ENCODE data around the gene CYTH2.
A peak's percentile ranks its signal among the peaks of the same experiment; 100 is the strongest.

The CYTH2 gene

DNA sequence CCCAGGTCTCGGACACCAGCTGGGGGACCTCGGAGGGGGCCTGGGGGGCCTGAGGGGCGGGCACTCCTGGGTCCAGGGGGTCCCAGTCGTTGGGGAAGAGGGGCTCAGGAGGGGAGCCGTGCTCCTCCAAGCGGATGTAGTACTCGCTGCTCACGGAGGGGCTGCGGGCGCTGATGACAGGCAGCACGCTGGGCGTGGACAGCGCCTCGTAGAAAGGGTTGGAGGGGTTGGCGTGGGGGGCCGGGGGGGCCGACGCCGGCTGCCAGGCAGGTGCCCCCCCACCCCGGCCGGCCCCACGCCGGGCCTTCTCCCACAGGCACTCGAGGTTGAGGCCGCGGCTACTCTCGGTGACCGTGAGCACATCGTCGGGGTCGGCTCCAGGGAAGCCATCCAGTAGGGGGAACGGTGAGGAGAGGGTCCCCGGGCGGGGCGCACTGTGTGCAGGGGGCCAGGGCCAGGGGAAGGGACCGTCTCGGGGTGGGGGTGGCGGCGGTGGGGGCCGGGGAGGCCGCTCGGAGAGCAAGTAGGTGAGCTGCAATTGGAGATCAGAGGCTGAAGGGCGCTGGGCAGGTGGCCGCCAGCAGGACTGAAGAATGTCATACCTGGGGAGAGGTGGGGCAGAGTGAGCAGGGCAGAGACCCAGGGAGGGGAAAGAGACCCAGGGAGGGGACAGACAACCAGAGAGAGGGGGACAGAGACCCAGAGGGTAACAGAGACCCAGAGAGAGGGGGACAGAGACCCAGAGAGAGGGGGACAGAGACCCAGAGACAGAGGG, 30.3 kb downstream of the CYTH2 start:
- H3K27ac ChIP-seq (ENCODE audit: low read length) = no peak overlapping the region
- TF ChIP-seq, protein P1, sequence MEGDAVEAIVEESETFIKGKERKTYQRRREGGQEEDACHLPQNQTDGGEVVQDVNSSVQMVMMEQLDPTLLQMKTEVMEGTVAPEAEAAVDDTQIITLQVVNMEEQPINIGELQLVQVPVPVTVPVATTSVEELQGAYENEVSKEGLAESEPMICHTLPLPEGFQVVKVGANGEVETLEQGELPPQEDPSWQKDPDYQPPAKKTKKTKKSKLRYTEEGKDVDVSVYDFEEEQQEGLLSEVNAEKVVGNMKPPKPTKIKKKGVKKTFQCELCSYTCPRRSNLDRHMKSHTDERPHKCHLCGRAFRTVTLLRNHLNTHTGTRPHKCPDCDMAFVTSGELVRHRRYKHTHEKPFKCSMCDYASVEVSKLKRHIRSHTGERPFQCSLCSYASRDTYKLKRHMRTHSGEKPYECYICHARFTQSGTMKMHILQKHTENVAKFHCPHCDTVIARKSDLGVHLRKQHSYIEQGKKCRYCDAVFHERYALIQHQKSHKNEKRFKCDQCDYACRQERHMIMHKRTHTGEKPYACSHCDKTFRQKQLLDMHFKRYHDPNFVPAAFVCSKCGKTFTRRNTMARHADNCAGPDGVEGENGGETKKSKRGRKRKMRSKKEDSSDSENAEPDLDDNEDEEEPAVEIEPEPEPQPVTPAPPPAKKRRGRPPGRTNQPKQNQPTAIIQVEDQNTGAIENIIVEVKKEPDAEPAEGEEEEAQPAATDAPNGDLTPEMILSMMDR (IDR thresholded peaks at IDR 0.05; ENCODE audit: low read depth, low read length) = no peak
- no peak for TF ChIP-seq EZH2phosphoT487 (IDR thresholded peaks at IDR 0.05; ENCODE audit: low read depth)
- H3K4me1 ChIP-seq (ENCODE audit: low read length) = peaks cover 30% of the 10 kb centered on the region
- H3K9me3 ChIP-seq (ENCODE audit: insufficient read depth, low read length) = no peaks in the 10 kb centered on the region
- peaks cover 4% of the 10 kb centered on the region; the same call in 1 of the 2 replicates for H3K27me3 ChIP-seq (ENCODE audit: low read depth, low read length)
- no peaks in the 10 kb centered on the region for H3K79me2 ChIP-seq (ENCODE audit: low read length)
- no peak overlapping the region for H3K4me2 ChIP-seq (ENCODE audit: low read length)
- H3K4me3 ChIP-seq (ENCODE audit: low read length) = no peak overlapping the region
- H3K9ac ChIP-seq (ENCODE audit: low read length) = no peak overlapping the region
- H3K36me3 ChIP-seq (replicated peaks; ENCODE audit: low read depth, low read length) = no peaks in the 10 kb centered on the region
- no peaks in the 10 kb centered on the region for H4K20me1 ChIP-seq (ENCODE audit: insufficient read depth, low read length)
- no peak overlapping the region for H2AFZ ChIP-seq (ENCODE audit: low read depth, low read length)

DNA sequence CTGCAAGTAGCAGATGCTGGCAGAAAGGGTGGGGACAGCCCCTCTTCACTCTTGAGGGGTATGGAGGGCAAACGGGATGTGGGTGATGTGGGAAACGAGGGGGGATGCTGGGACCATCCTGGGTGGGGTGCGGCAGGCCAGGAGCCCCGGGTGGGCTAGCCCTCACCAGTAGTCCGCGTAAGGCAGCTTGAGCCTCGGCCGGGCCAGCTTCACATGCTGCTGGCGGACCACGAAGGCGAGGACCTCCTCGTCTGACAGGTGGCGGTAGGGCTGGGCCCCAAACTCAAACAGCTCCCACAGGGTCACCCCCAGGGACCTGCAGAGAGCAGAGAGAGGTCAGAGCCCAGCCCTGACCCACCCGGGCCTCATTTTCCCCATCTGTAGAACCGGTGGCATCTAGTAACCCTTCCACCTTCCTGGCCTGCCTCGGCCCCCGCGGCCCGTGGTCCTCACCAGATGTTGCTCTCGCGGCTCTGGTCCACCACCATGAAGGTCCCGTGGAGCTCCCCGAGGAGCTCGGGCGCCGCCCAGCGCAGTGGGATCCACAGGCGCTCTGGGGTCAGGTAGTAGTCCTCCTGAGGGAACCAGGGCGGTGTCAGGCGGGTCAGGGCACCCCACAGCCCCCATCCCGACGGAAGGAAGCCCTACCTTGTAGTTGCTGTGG, 31.8 kb downstream of the CYTH2 start:
- Histone ChIP-seq H3K27ac (ENCODE audit: low read length) (no peak overlapping the region), H3K36me3 (replicated peaks; ENCODE audit: low read depth, low read length) (no peaks in the 10 kb centered on the region), H3K9ac (ENCODE audit: low read length) (no peak overlapping the region; the same call in 1 of the 2 replicates), H3K4me1 (ENCODE audit: low read length) (peaks cover 30% of the 10 kb centered on the region), H3K4me2 (ENCODE audit: low read length) (peak overlapping the region; percentile 92), H3K9me3 (ENCODE audit: insufficient read depth, low read length) (no peaks in the 10 kb centered on the region), H3K27me3 (ENCODE audit: low read depth, low read length) (no peaks in the 10 kb centered on the region), H3K79me2 (ENCODE audit: low read length) (no peaks in the 10 kb centered on the region), H3K4me3 (ENCODE audit: low read length) (peak overlapping the region; percentile 74), H4K20me1 (ENCODE audit: insufficient read depth, low read length) (no peaks in the 10 kb centered on the region), H2AFZ (ENCODE audit: low read depth, low read length) (no peak overlapping the region)
- TF ChIP-seq EZH2phosphoT487 (IDR thresholded peaks at IDR 0.05; ENCODE audit: low read depth) = no peak
- TF ChIP-seq, protein P1 (IDR thresholded peaks at IDR 0.05; ENCODE audit: low read depth, low read length) = no peak

DNA sequence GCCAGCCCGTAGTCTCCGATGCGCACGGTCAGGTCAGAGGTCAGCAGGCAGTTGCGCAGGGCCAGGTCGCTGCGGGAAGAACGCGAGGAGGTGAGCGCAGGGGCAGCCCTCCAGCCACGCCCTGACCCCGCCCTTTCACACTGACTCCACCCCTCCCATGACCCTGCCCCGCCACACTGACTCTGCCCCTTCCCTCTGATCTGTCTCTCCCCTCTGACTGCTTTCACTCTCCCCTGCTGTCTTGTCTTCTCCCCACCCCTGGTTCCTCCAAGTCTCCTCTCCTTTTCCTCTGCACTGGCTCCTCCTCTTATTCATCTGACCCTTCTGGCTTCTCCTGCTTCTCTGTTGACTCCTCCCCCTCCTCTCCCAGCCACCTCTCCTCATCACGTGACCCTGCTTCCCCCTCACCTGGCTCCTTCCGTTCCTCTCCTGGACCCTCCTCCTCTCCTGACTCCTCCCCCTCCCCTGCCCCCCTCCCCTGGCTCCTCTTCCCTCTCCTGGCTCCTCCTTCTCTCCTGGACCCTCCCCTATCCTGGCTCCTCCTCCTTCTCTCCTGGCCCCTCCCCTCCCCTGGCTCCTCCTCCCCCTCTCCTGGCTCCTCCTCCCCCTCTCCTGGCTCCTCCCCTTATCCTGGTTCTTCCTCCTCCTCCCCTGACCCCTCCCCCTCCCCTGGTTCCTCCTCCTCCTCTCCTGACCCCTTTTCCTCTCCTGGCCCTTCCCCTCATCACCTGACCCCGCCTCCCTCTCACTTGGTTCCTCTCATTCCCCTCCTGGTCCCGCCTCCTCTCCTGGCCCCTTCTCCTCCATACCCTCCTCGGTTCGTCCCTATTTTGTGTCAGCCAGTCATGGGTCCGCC, 32.6 kb downstream of the CYTH2 start:
- H3K36me3 ChIP-seq (replicated peaks; ENCODE audit: low read depth, low read length) = no peaks in the 10 kb centered on the region
- H3K27ac ChIP-seq (ENCODE audit: low read length) = no peak overlapping the region
- H3K9me3 ChIP-seq (ENCODE audit: insufficient read depth, low read length) = no peaks in the 10 kb centered on the region
- peaks cover 27% of the 10 kb centered on the region for H3K4me1 ChIP-seq (ENCODE audit: low read length)
- H3K79me2 ChIP-seq (ENCODE audit: low read length) = no peaks in the 10 kb centered on the region
- H2AFZ ChIP-seq (ENCODE audit: low read depth, low read length) = peak overlapping the region; percentile 82; the same call in 1 of the 2 replicates
- no peak for TF ChIP-seq EZH2phosphoT487 (IDR thresholded peaks at IDR 0.05; ENCODE audit: low read depth)
- TF ChIP-seq, protein P1 (IDR thresholded peaks at IDR 0.05; ENCODE audit: low read depth, low read length) = no peak
- H4K20me1 ChIP-seq (ENCODE audit: insufficient read depth, low read length) = no peaks in the 10 kb centered on the region
- H3K4me2 ChIP-seq (ENCODE audit: low read length) = peak overlapping the region; percentile 92
- no peaks in the 10 kb centered on the region for H3K27me3 ChIP-seq (ENCODE audit: low read depth, low read length)
- peak overlapping the region; percentile 45; the same call in 1 of the 2 replicates for H3K9ac ChIP-seq (ENCODE audit: low read length)
- peak overlapping the region; percentile 74 for H3K4me3 ChIP-seq (ENCODE audit: low read length)
